GM21723 (cell line): ENCODE data around the gene AFG1L.
"Not testable (repeated sequence)": the region's sequence is repeated elsewhere in the genome, so short reads cannot be mapped to it uniquely, and the experiment has no call there.

Experiments
- ATAC-seq: cut with Tn5 transposase; IDR thresholded peaks from one replicate; pipeline ENCODE4 v1.9.1; 2021; ENCODE audit warnings: mild to moderate bottlenecking, moderate library complexity; ENCODE audit not compliant: unreplicated experiment

AFG1L gene

GRCh38 chr6:108507316-108507715 lies 212.5 kb downstream of the AFG1L start:
- no peak for ATAC-seq

- no peak for ATAC-seq
Measured at GRCh38 chr6:108510461-108511319, 215.8 kb downstream of the AFG1L start.

- no peak for ATAC-seq
Measured at GRCh38 chr6:108518714-108519576, 224.1 kb downstream of the AFG1L start.

GRCh38 chr6:108521616-108522107 lies 226.8 kb downstream of the AFG1L start:
- no peak for ATAC-seq

GRCh38 chr6:108523697-108524096 lies 228.8 kb downstream of the AFG1L start:
- no peak for ATAC-seq

GRCh38 chr6:108524528-108525248 lies 229.8 kb downstream of the AFG1L start:
- ATAC-seq, result no peak

GRCh38 chr6:108526739-108527174 lies 231.9 kb downstream of the AFG1L start:
- ATAC-seq, result no peak

GRCh38 chr6:108528878-108529277 lies 234.0 kb downstream of the AFG1L start:
- no peak for ATAC-seq

- ATAC-seq, result no peak
Measured at GRCh38 chr6:108531332-108531731, 236.5 kb downstream of the AFG1L start.

- no peak for ATAC-seq
Measured at GRCh38 chr6:108535114-108535742, 240.4 kb downstream of the AFG1L start.

GRCh38 chr6:108535920-108536535 lies 241.2 kb downstream of the AFG1L start:
- not testable (repeated sequence) for ATAC-seq

GRCh38 chr6:108541843-108542759 lies 247.2 kb downstream of the AFG1L start:
- ATAC-seq, result peak; percentile 71

- no peak for ATAC-seq
Measured at GRCh38 chr6:108543175-108543940, 248.5 kb downstream of the AFG1L start.

GRCh38 chr6:108544606-108545005 lies 249.8 kb downstream of the AFG1L start:
- no peak for ATAC-seq

- ATAC-seq, result no peak
Measured at GRCh38 chr6:108546079-108547049, 251.5 kb downstream of the AFG1L start.

GRCh38 chr6:108549241-108549640 lies 254.4 kb downstream of the AFG1L start:
- ATAC-seq, result no peak

GRCh38 chr6:108549741-108550140 lies 254.9 kb downstream of the AFG1L start:
- ATAC-seq, result no peak
